GM12891 (cell line): ENCODE data around the gene RABEPK.

Experiments used
- POLR2A ChIP-seq: IDR thresholded peaks from 2 replicates; pipeline ENCODE4 v1.6.1; 2011; ENCODE audit warnings: low read depth, low read length, control low read depth
- POLR2AphosphoS5 ChIP-seq: IDR thresholded peaks from 2 replicates; pipeline ENCODE4 v1.6.1; 2011; ENCODE audit warnings: low read depth, low read length, control low read depth
- SPI1 ChIP-seq: IDR thresholded peaks from 2 replicates; pipeline ENCODE4 v1.6.1; 2011; ENCODE audit warnings: low read depth, low read length, control low read depth
- TAF1 ChIP-seq: IDR thresholded peaks from 2 replicates; pipeline ENCODE4 v1.6.1; 2011; ENCODE audit warnings: low read depth, low read length, control low read depth

GRCh38 chr9:125276771-125277170 is 76.4 kb downstream of the RABEPK start:
- TF ChIP-seq POLR2AphosphoS5 (no peak), POLR2A (no peak), SPI1 (no peak), TAF1 (no peak)
